T-helper 17 cell (primary cell): ENCODE measurements around the gene VAC14. TPM values are rescaled to one million over a fixed set of nuclear protein-coding genes. Genes with fewer than 3 reads are reported as not detected.

Experiments used
- ATAC-seq: fragments of 150-1000 bp; cut with Tn5 transposase; 2 replicates; pipeline ENCODE4 v1.10.0; 2021; ENCODE audit warnings: mild to moderate bottlenecking, moderate library complexity
- DNase-seq, 3 donors: peaks; one replicate each; pipeline versions ENCODE4 v3.0.0 to v3.0.0-alpha.2; 2020 to 2021
- H3K9me3 ChIP-seq: one replicate; pipeline ENCODE4 v1.7.0; 2013; ENCODE audit warnings: low read length, mild to moderate bottlenecking; ENCODE audit not compliant: control insufficient read depth, poor library complexity, severe bottlenecking
- H3K27ac Mint-ChIP-seq: one replicate; pipeline ENCODE4 v1.8.0; 2022; ENCODE audit warnings: mild to moderate bottlenecking, moderate library complexity, mixed read lengths
- H3K27me3 Mint-ChIP-seq: one replicate; pipeline ENCODE4 v1.8.0; 2022; ENCODE audit warnings: mixed read lengths
- H3K36me3 Mint-ChIP-seq: one replicate; pipeline ENCODE4 v1.8.0; 2022; ENCODE audit warnings: low read depth, mixed read lengths
- H3K4me1 Mint-ChIP-seq: one replicate; pipeline ENCODE4 v1.8.0; 2022; ENCODE audit warnings: mild to moderate bottlenecking, mixed read lengths
- H3K4me3 Mint-ChIP-seq: one replicate; pipeline ENCODE4 v1.8.0; 2022; ENCODE audit warnings: mild to moderate bottlenecking, moderate library complexity, mixed read lengths
- total RNA-seq, 4 donors: library from RNA in 2 of 4; stranded (reverse) in 2 of 4; gene quantifications; one replicate each; pipeline ENCODE4 v1.2.3 and lab custom pipeline; 2022 to 2026

Gene VAC14
- total RNA-seq, 2 donors from 2014 or later = 36.7 to 38.4 TPM

- Mint-ChIP-seq H3K27me3 (no peaks in the 10 kb centered on the region), H3K4me1 (peaks cover 3% of the 10 kb centered on the region), H3K36me3 (no peaks in the 10 kb centered on the region), H3K4me3 (no peak overlapping the region), H3K27ac (no peak overlapping the region)
- no peak for DNase-seq
- ATAC-seq = no peak
- no peaks in the 10 kb centered on the region for H3K9me3 ChIP-seq
Observed at GRCh38 chr16:70714581-70715054, 86.3 kb downstream of the VAC14 start.

- no peak overlapping the region for H3K4me3 Mint-ChIP-seq
- no peaks in the 10 kb centered on the region for H3K36me3 Mint-ChIP-seq
- H3K9me3 ChIP-seq = no peaks in the 10 kb centered on the region
- DNase-seq (no peak), ATAC-seq (no peak)
- no peak overlapping the region for H3K27ac Mint-ChIP-seq
- no peaks in the 10 kb centered on the region for H3K27me3 Mint-ChIP-seq
- peaks cover 3% of the 10 kb centered on the region for H3K4me1 Mint-ChIP-seq
Observed at GRCh38 chr16:70713824-70714223, 87.1 kb downstream of the VAC14 start.

GRCh38 chr16:70713342-70713741, 87.6 kb downstream of the VAC14 start:
- Mint-ChIP-seq H3K27ac (no peak overlapping the region), H3K4me1 (peaks cover 3% of the 10 kb centered on the region), H3K4me3 (no peak overlapping the region), H3K36me3 (no peaks in the 10 kb centered on the region), H3K27me3 (no peaks in the 10 kb centered on the region)
- DNase-seq = no peak
- H3K9me3 ChIP-seq = no peaks in the 10 kb centered on the region
- ATAC-seq = no peak

GRCh38 chr16:70712942-70713341, 88.0 kb downstream of the VAC14 start:
- no peak for ATAC-seq
- no peak overlapping the region for H3K27ac Mint-ChIP-seq

GRCh38 chr16:70712359-70712758, 88.6 kb downstream of the VAC14 start:
- no peak for DNase-seq

More at GRCh38 chr16:70712942-70713341, 88.0 kb downstream of the VAC14 start:
- H3K4me1 Mint-ChIP-seq = peaks cover 3% of the 10 kb centered on the region
- DNase-seq = no peak
- no peaks in the 10 kb centered on the region for H3K27me3 Mint-ChIP-seq
- H3K9me3 ChIP-seq = no peaks in the 10 kb centered on the region
- H3K36me3 Mint-ChIP-seq = no peaks in the 10 kb centered on the region
- no peak overlapping the region for H3K4me3 Mint-ChIP-seq

GRCh38 chr16:70711211-70712031, 89.5 kb downstream of the VAC14 start:
- H3K27ac Mint-ChIP-seq = peak overlapping the region; percentile 37

More at GRCh38 chr16:70712359-70712758, 88.6 kb downstream of the VAC14 start:
- Mint-ChIP-seq H3K4me1 (peaks cover 3% of the 10 kb centered on the region), H3K27me3 (no peaks in the 10 kb centered on the region), H3K4me3 (no peak overlapping the region), H3K36me3 (no peaks in the 10 kb centered on the region), H3K27ac (no peak overlapping the region)
- no peaks in the 10 kb centered on the region for H3K9me3 ChIP-seq
- no peak for ATAC-seq

GRCh38 chr16:70710422-70711210, 90.3 kb downstream of the VAC14 start:
- peaks cover 3% of the 10 kb centered on the region for H3K4me1 Mint-ChIP-seq
- no peaks in the 10 kb centered on the region for H3K9me3 ChIP-seq
- no peak overlapping the region for H3K27ac Mint-ChIP-seq
- H3K4me3 Mint-ChIP-seq = no peak overlapping the region
- ATAC-seq = no peak
- H3K27me3 Mint-ChIP-seq = no peaks in the 10 kb centered on the region
- DNase-seq = no peak
- no peaks in the 10 kb centered on the region for H3K36me3 Mint-ChIP-seq

More at GRCh38 chr16:70711211-70712031, 89.5 kb downstream of the VAC14 start:
- no peaks in the 10 kb centered on the region for H3K9me3 ChIP-seq
- Mint-ChIP-seq H3K4me3 (no peak overlapping the region), H3K36me3 (no peaks in the 10 kb centered on the region), H3K4me1 (peaks cover 3% of the 10 kb centered on the region), H3K27me3 (no peaks in the 10 kb centered on the region)
- no peak for DNase-seq
- ATAC-seq = no peak

GRCh38 chr16:70709942-70710341, 91.0 kb downstream of the VAC14 start:
- no peak for ATAC-seq

GRCh38 chr16:70709457-70709856, 91.5 kb downstream of the VAC14 start:
- H3K4me3 Mint-ChIP-seq = no peak overlapping the region
- H3K4me1 Mint-ChIP-seq = peaks cover 3% of the 10 kb centered on the region
- no peaks in the 10 kb centered on the region for H3K9me3 ChIP-seq
- no peaks in the 10 kb centered on the region for H3K27me3 Mint-ChIP-seq
- H3K36me3 Mint-ChIP-seq = no peaks in the 10 kb centered on the region
- H3K27ac Mint-ChIP-seq = no peak overlapping the region
- no peak for ATAC-seq
- no peak for DNase-seq

More at GRCh38 chr16:70709942-70710341, 91.0 kb downstream of the VAC14 start:
- Mint-ChIP-seq H3K27ac (no peak overlapping the region), H3K4me3 (no peak overlapping the region), H3K36me3 (no peaks in the 10 kb centered on the region), H3K27me3 (no peaks in the 10 kb centered on the region), H3K4me1 (peaks cover 3% of the 10 kb centered on the region)
- H3K9me3 ChIP-seq = no peaks in the 10 kb centered on the region
- no peak for DNase-seq

GRCh38 chr16:70708366-70709246, 92.4 kb downstream of the VAC14 start:
- H3K36me3 Mint-ChIP-seq = no peaks in the 10 kb centered on the region
- peak overlapping the region; percentile 57 for H3K27ac Mint-ChIP-seq
- no peak for DNase-seq
- H3K27me3 Mint-ChIP-seq = no peaks in the 10 kb centered on the region
- H3K4me1 Mint-ChIP-seq = peaks cover 3% of the 10 kb centered on the region
- H3K9me3 ChIP-seq = no peaks in the 10 kb centered on the region
- no peak for ATAC-seq
- no peak overlapping the region for H3K4me3 Mint-ChIP-seq

GRCh38 chr16:70706948-70707465, 94.0 kb downstream of the VAC14 start:
- Mint-ChIP-seq H3K27ac (no peak overlapping the region), H3K27me3 (no peaks in the 10 kb centered on the region), H3K4me3 (no peak overlapping the region), H3K4me1 (peaks cover 4% of the 10 kb centered on the region), H3K36me3 (no peaks in the 10 kb centered on the region)
- ATAC-seq = no peak
- H3K9me3 ChIP-seq = no peaks in the 10 kb centered on the region
- DNase-seq = no peak

GRCh38 chr16:70705056-70705455, 95.9 kb downstream of the VAC14 start:
- ATAC-seq (no peak), DNase-seq (no peak)
- no peak overlapping the region for H3K4me3 Mint-ChIP-seq
- no peaks in the 10 kb centered on the region for H3K27me3 Mint-ChIP-seq
- H3K36me3 Mint-ChIP-seq = peaks cover 2% of the 10 kb centered on the region
- H3K9me3 ChIP-seq = no peaks in the 10 kb centered on the region
- H3K4me1 Mint-ChIP-seq = peaks cover 4% of the 10 kb centered on the region
- peak overlapping the region; percentile 43 for H3K27ac Mint-ChIP-seq
